ENCODE measurements around the gene FMNL2. TPM values are rescaled to one million over a fixed set of nuclear protein-coding genes. Genes with fewer than 3 reads are reported as not detected.
A peak's percentile ranks its signal among the peaks of the same experiment; 100 is the strongest.

Gene FMNL2
- total RNA-seq, 4 donors from 2014 or later = 25.2 to 35.0 (median 27.4) TPM

- Histone ChIP-seq H3K9me3 (no peaks in the 10 kb centered on the region), H3K27me3 (no peaks in the 10 kb centered on the region), H3K27ac (no peak overlapping the region), H3K4me1 (no peaks in the 10 kb centered on the region), H3K36me3 (peaks cover 0 to 58% of the 10 kb centered on the region in 2 donors), H3K4me3 (no peak overlapping the region)
- TF ChIP-seq POLR2A (IDR thresholded peaks at IDR 0.05) (no peak), POLR2AphosphoS5 (IDR thresholded peaks at IDR 0.05) (no peak), CTCF (IDR thresholded peaks at IDR 0.05) (no peak), EP300 (IDR thresholded peaks at IDR 0.05) (no peak)
- 50 to 63% methylated on average over 1 to 4 of the region's 4 CpGs for WGBS, 2 donors (ENCODE audit: low coverage in 1 of 2)
- no peak for ATAC-seq
These were observed 282.6 kb downstream of the FMNL2 start for GRCh38 chr2:152617456-152618192.

- Histone ChIP-seq H3K4me1 (no peaks in the 10 kb centered on the region), H3K36me3 (peaks cover 0 to 58% of the 10 kb centered on the region in 2 donors), H3K27ac (no peak overlapping the region), H3K4me3 (no peak overlapping the region), H3K27me3 (no peaks in the 10 kb centered on the region), H3K9me3 (no peaks in the 10 kb centered on the region)
- no peak for TF ChIP-seq EP300 (IDR thresholded peaks at IDR 0.05)
- TF ChIP-seq CTCF (IDR thresholded peaks at IDR 0.05) = no peak
- ATAC-seq = no peak
- WGBS, 2 donors (ENCODE audit: low coverage in 1 of 2) = 59 to 77% methylated on average over 2 to 5 of the region's 5 CpGs
These were observed 283.2 kb downstream of the FMNL2 start for GRCh38 chr2:152618193-152618564.

GRCh38 chr2:152620208-152620607, 285.2 kb downstream of the FMNL2 start:
- Histone ChIP-seq H3K9me3 (no peaks in the 10 kb centered on the region), H3K27ac (peak overlapping the region in 3 of 4 donors; percentile 10 to 67 (median 28)), H3K4me3 (no peak overlapping the region), H3K4me1 (no peaks in the 10 kb centered on the region), H3K36me3 (peaks cover 0 to 59% of the 10 kb centered on the region in 2 donors), H3K27me3 (no peaks in the 10 kb centered on the region)
- no peak for ATAC-seq
- TF ChIP-seq CTCF (IDR thresholded peaks at IDR 0.05) (no peak), POLR2A (IDR thresholded peaks at IDR 0.05) (no peak), POLR2AphosphoS5 (IDR thresholded peaks at IDR 0.05) (peak; percentile 70), EP300 (IDR thresholded peaks at IDR 0.05) (no peak)
- 26 to 30% methylated on average over 7 of the region's 7 CpGs for WGBS, 2 donors (ENCODE audit: low coverage in 1 of 2)

GRCh38 chr2:152620985-152621384, 286.0 kb downstream of the FMNL2 start:
- no peak for ATAC-seq
- H3K36me3 ChIP-seq = peaks cover 0 to 51% of the 10 kb centered on the region in 2 donors
- H3K27me3 ChIP-seq = no peaks in the 10 kb centered on the region
- no peak overlapping the region for H3K27ac ChIP-seq
- TF ChIP-seq EP300 (IDR thresholded peaks at IDR 0.05) = no peak
- no peaks in the 10 kb centered on the region for H3K4me1 ChIP-seq
- 91 to 96% methylated on average over 1 to 8 of the region's 9 CpGs for WGBS, 2 donors (ENCODE audit: low coverage in 1 of 2)
- no peak overlapping the region for H3K4me3 ChIP-seq
- H3K9me3 ChIP-seq = no peaks in the 10 kb centered on the region

- Histone ChIP-seq H3K27me3 (no peaks in the 10 kb centered on the region), H3K9me3 (no peaks in the 10 kb centered on the region), H3K4me1 (peaks cover 0 to 5% (median 0%) of the 10 kb centered on the region in 3 donors), H3K4me3 (no peak overlapping the region), H3K27ac (no peak overlapping the region), H3K36me3 (peaks cover 0 to 44% of the 10 kb centered on the region in 2 donors)
- no peak for ATAC-seq
- 49 to 74% methylated on average over 3 of the region's 3 CpGs for WGBS, 2 donors (ENCODE audit: low coverage in 1 of 2)
- TF ChIP-seq POLR2AphosphoS5 (IDR thresholded peaks at IDR 0.05) (no peak), POLR2A (IDR thresholded peaks at IDR 0.05) (no peak), EP300 (IDR thresholded peaks at IDR 0.05) (no peak), CTCF (IDR thresholded peaks at IDR 0.05) (no peak)
These were observed 287.2 kb downstream of the FMNL2 start for GRCh38 chr2:152622219-152622618.
